PC-9 (cell line): ENCODE results near the gene KCNH3. TPM values are rescaled to one million over a fixed set of nuclear protein-coding genes. Genes with fewer than 3 reads are reported as not detected.

Source experiments
- BruUV-seq: library from RNA; stranded (reverse); fragments of 400-500 nt; replicated peaks from 2 replicates; lab custom pipeline; 2021; lab: Mats Ljungman, UMichigan
- CTCF ChIA-PET: fragments of 300-600 bp; sonication (Branson Sonifier 250); formaldehyde crosslinking; loops from one replicate; lab custom pipeline; 2022; ENCODE audit warnings: antibody characterized with exemption; lab: Charles Lee
- POLR2A ChIA-PET: fragments of 300-600 bp; sonication (Branson Sonifier 250); formaldehyde crosslinking; loops from one replicate; lab custom pipeline; 2022; ENCODE audit warnings: antibody characterized with exemption; ENCODE audit not compliant: unreplicated experiment; lab: Charles Lee
- DNase-seq, 2 experiments: peaks; one replicate each; pipeline versions ENCODE4 v3.0.0 to v3.0.0-alpha.2; 2015 to 2022; ENCODE audit warnings: mixed read lengths in 1 of 2
- H2AFZ ChIP-seq: fragments of 200-600 bp; sonication (generic); 2 replicates; pipeline ENCODE4 v1.8.1; 2017; ENCODE audit warnings: antibody characterized with exemption
- H3F3A ChIP-seq: fragments of 200-600 bp; sonication (generic); 2 replicates; pipeline ENCODE4 v1.8.1; 2017; ENCODE audit warnings: antibody characterized with exemption, mild to moderate bottlenecking, low read depth; ENCODE audit not compliant: insufficient read depth
- H3K27ac ChIP-seq: fragments of 200-600 bp; sonication (generic); 2 replicates; pipeline ENCODE4 v1.6.1; 2016; ENCODE audit warnings: mixed run types
- H3K27me3 ChIP-seq: fragments of 200-600 bp; sonication (generic); 2 replicates; pipeline ENCODE4 v1.6.1; 2016; ENCODE audit warnings: low read depth, mixed run types; ENCODE audit not compliant: insufficient read depth
- H3K36me3 ChIP-seq: fragments of 200-600 bp; sonication (generic); 2 replicates; pipeline ENCODE4 v1.6.1; 2016; ENCODE audit warnings: low read depth, mixed run types
- H3K4me1 ChIP-seq: fragments of 200-600 bp; sonication (generic); replicated peaks from 2 replicates; pipeline ENCODE4 v1.6.1; 2016; ENCODE audit warnings: mixed run types; ENCODE audit not compliant: insufficient read depth
- H3K4me2 ChIP-seq: fragments of 200-600 bp; sonication (generic); 2 replicates; pipeline ENCODE4 v1.6.1; 2017; ENCODE audit warnings: mixed run types
- H3K4me3 ChIP-seq: fragments of 200-600 bp; sonication (generic); 2 replicates; pipeline ENCODE4 v1.6.1; 2016; ENCODE audit warnings: mixed run types
- H3K79me2 ChIP-seq: fragments of 200-600 bp; sonication (generic); 2 replicates; pipeline ENCODE4 v1.6.1; 2017; ENCODE audit warnings: low read depth, mixed run types
- H3K9me2 ChIP-seq: fragments of 200-600 bp; sonication (generic); 2 replicates; pipeline ENCODE4 v1.8.1; 2017; ENCODE audit warnings: mild to moderate bottlenecking; ENCODE audit not compliant: insufficient read depth
- H3K9me3 ChIP-seq: fragments of 200-600 bp; sonication (generic); 2 replicates; pipeline ENCODE4 v1.8.1; 2016; ENCODE audit warnings: low read depth; ENCODE audit not compliant: insufficient read depth
- H4K20me1 ChIP-seq: fragments of 200-600 bp; sonication (generic); 2 replicates; pipeline ENCODE4 v1.8.1; 2017; ENCODE audit not compliant: insufficient read depth
- CTCF ChIP-seq: fragments of 200-600 bp; sonication (generic); conservative IDR thresholded peaks from 2 replicates; pipeline ENCODE4 v1.6.1; 2017; ENCODE audit warnings: mixed run types, antibody characterized with exemption, mild to moderate bottlenecking, moderate library complexity
- EZH2 ChIP-seq: fragments of 200-600 bp; sonication (generic); IDR thresholded peaks from 2 replicates; pipeline ENCODE4 v1.8.0; 2017; ENCODE audit warnings: antibody characterized with exemption, low read depth
- intact Hi-C: fragments of 100-400 bp; cut with micrococcal nuclease; formaldehyde crosslinking; loops from one replicate; pipeline ENCODE4 v1.10.0; 2022; ENCODE audit not compliant: unreplicated experiment
- total RNA-seq: library from RNA; stranded (reverse); gene quantifications from 2 replicates; pipeline ENCODE4 v1.2.3, GENCODE V29; 2021

The KCNH3 gene
- total RNA-seq, 1 experiment from 2014 or later = not detected

GRCh38 chr12:49512546-49512945 is 26.3 kb upstream of the KCNH3 start:
- Histone ChIP-seq H3K36me3 (no peaks in the 10 kb centered on the region), H3K27ac (no peak overlapping the region), H3K79me2 (no peaks in the 10 kb centered on the region), H3F3A (peaks cover 30% of the 10 kb centered on the region), H3K4me3 (no peak overlapping the region), H3K9me3 (no peaks in the 10 kb centered on the region), H3K4me2 (no peak overlapping the region), H4K20me1 (no peaks in the 10 kb centered on the region), H3K4me1 (peaks cover 11% of the 10 kb centered on the region), H2AFZ (no peak overlapping the region), H3K27me3 (no peaks in the 10 kb centered on the region), H3K9me2 (no peaks in the 10 kb centered on the region)
- TF ChIP-seq EZH2 = no peak
- TF ChIP-seq CTCF = no peak
- BruUV-seq = no TSS peak
- CTCF ChIA-PET = interaction anchor here (0.6 to 4.4 kb wide), 2 partner anchors 111 to 154 kb away, joined by 3 to 51 read pairs; no protein-coding TSS in a partner anchor
- POLR2A ChIA-PET = interaction anchor here (0.7 kb wide), 1 partner anchor 229 kb away, joined by 7 read pairs; no protein-coding TSS in a partner anchor
- no peak for DNase-seq
- intact Hi-C loops = no loop called here

DNA sequence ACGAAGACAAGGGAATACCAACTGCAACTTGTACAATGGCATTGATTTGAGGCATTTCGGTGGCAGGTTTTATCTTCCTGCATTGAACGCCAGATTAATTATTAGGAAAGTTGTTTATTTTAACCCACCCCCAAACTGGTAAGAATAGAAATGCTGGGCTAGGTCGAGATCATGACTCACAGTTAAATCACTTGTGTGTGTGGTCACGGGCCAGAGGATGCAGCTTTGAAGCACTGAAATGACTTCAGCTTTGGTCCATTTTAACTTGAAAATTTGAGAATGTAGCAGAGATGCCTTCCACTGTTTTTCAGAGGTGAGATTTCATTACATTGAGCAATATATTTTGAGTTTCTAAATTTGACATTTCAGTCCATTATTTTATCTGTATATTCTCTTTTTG is 23.6 kb upstream of the KCNH3 start:
- CTCF ChIA-PET = interaction anchor here (0.5 to 4.4 kb wide), 2 partner anchors 157 to 610 kb away, joined by 3 to 51 read pairs; no protein-coding TSS in a partner anchor
- H3K36me3 ChIP-seq = no peaks in the 10 kb centered on the region
- H2AFZ ChIP-seq = no peak overlapping the region
- H3F3A ChIP-seq = peaks cover 30% of the 10 kb centered on the region
- peak overlapping the region; percentile 17; the same call in 1 of the 2 replicates for H3K4me2 ChIP-seq
- no peaks in the 10 kb centered on the region for H4K20me1 ChIP-seq
- H3K27me3 ChIP-seq = no peaks in the 10 kb centered on the region
- peak in 1 of 2 experiments; percentile 56 for DNase-seq
- no peaks in the 10 kb centered on the region for H3K79me2 ChIP-seq
- H3K9me2 ChIP-seq = no peaks in the 10 kb centered on the region
- BruUV-seq = no TSS peak
- H3K4me3 ChIP-seq = no peak overlapping the region
- POLR2A ChIA-PET = no interaction called here
- peaks cover 11% of the 10 kb centered on the region for H3K4me1 ChIP-seq
- intact Hi-C loops = loop anchor here (2.0 kb wide), 1 partner anchor 38 kb away; no protein-coding TSS in a partner anchor
- H3K9me3 ChIP-seq = no peaks in the 10 kb centered on the region
- TF ChIP-seq CTCF = no peak
- no peak for TF ChIP-seq EZH2
- H3K27ac ChIP-seq = no peak overlapping the region

GRCh38 chr12:49518914-49519573 is 19.8 kb upstream of the KCNH3 start:
- Histone ChIP-seq H2AFZ (no peak overlapping the region), H3K27me3 (no peaks in the 10 kb centered on the region), H3K4me1 (peaks cover 11% of the 10 kb centered on the region), H3K9me3 (no peaks in the 10 kb centered on the region), H3K4me2 (no peak overlapping the region), H3K27ac (no peak overlapping the region), H3F3A (peaks cover 17% of the 10 kb centered on the region), H3K4me3 (no peak overlapping the region), H3K79me2 (no peaks in the 10 kb centered on the region), H3K9me2 (no peaks in the 10 kb centered on the region), H4K20me1 (no peaks in the 10 kb centered on the region), H3K36me3 (no peaks in the 10 kb centered on the region)
- TF ChIP-seq CTCF = no peak
- TF ChIP-seq EZH2 = no peak
- no TSS peak for BruUV-seq
- DNase-seq = no peak
- intact Hi-C loops = no loop called here
- ChIA-PET CTCF (interaction anchor here (0.5 to 0.8 kb wide), 3 partner anchors 14 to 161 kb away, joined by 3 to 7 read pairs (median 4); partner anchors contain the start of gene PRPF40B), POLR2A (no interaction called here)
